Cerebellar nuclear complex (tissue), 1 donor: ENCODE measurements around the gene KDF1.

Source experiments
- DNase-seq, 2 experiments: peaks; one replicate each; lab custom pipeline; 2025; lab: John Stamatoyannopoulos, UW

Gene KDF1

GRCh38 chr1:26915204-26915842 lies 44.9 kb downstream of the KDF1 start:
- no peak for DNase-seq

GRCh38 chr1:26913754-26914619 lies 46.3 kb downstream of the KDF1 start, which contains the start of gene NR0B2:
Gene NR0B2 (minus strand): TSS chr1:26913975. CDS start chr1:26913940, 35 bp downstream.
- DNase-seq: no peak

GRCh38 chr1:26913389-26913753 lies 46.9 kb downstream of the KDF1 start:
- DNase-seq: no peak

GRCh38 chr1:26912147-26912490 lies 48.1 kb downstream of the KDF1 start:
- DNase-seq: no peak

GRCh38 chr1:26911399-26912146 lies 48.7 kb downstream of the KDF1 start:
- DNase-seq: no peak

GRCh38 chr1:26910343-26911160 lies 49.7 kb downstream of the KDF1 start:
- no peak for DNase-seq

GRCh38 chr1:26909951-26910342 lies 50.3 kb downstream of the KDF1 start:
- DNase-seq: no peak

- no peak for DNase-seq
Observed at GRCh38 chr1:26907071-26907917, 53.0 kb downstream of the KDF1 start.

- DNase-seq: no peak
Observed at GRCh38 chr1:26900815-26901511, 59.3 kb downstream of the KDF1 start.

GRCh38 chr1:26900001-26900814 lies 60.1 kb downstream of the KDF1 start, which contains the start of gene GPATCH3:
Gene GPATCH3 (minus strand): TSS chr1:26900467. CDS start chr1:26900442, 25 bp downstream.
- DNase-seq: peak in 1 of 2 experiments; percentile 53
